T47D (cell line): Measurements from ENCODE around the gene PLEKHG7.

Source experiments
- DNase-seq, 2 experiments: peaks; one replicate each; pipeline versions ENCODE4 v3.0.0 to v3.0.0-alpha.2; 2011 to 2012; ENCODE audit warnings: low read depth in 1 of 2, low spot score in 1 of 2
- JUND ChIP-seq: IDR thresholded peaks from 2 replicates; pipeline ENCODE4 v1.6.1; 2012; ENCODE audit warnings: low read depth
- in situ Hi-C: cut with HindIII; loops from 2 replicates; pipeline ENCODE4 v1.10.0; 2016; ENCODE audit warnings: low sequenced_read_pairs, low pct_unique_long_range_greater_than_20kb

PLEKHG7 gene

GRCh38 chr12:92721130-92721529 lies 18.3 kb downstream of the PLEKHG7 start:
- no peak for DNase-seq
- no peak for TF ChIP-seq JUND
- in situ Hi-C loops: no loop called here

GRCh38 chr12:92721656-92722055 lies 18.9 kb downstream of the PLEKHG7 start:
- no peak for TF ChIP-seq JUND
- DNase-seq: no peak
- in situ Hi-C loops: no loop called here

- TF ChIP-seq JUND: no peak
- in situ Hi-C loops: no loop called here
- DNase-seq: no peak
Measured at GRCh38 chr12:92722897-92723296, 20.1 kb downstream of the PLEKHG7 start.

- TF ChIP-seq JUND: no peak
- in situ Hi-C loops: no loop called here
- DNase-seq: no peak
Measured at GRCh38 chr12:92726850-92727249, 24.1 kb downstream of the PLEKHG7 start.

- DNase-seq: no peak
- in situ Hi-C loops: no loop called here
- no peak for TF ChIP-seq JUND
Measured at GRCh38 chr12:92729773-92730305, 27.1 kb downstream of the PLEKHG7 start.

- DNase-seq: no peak
- in situ Hi-C loops: no loop called here
- no peak for TF ChIP-seq JUND
Measured at GRCh38 chr12:92730758-92731157, 28.0 kb downstream of the PLEKHG7 start.

GRCh38 chr12:92732216-92732615 lies 29.4 kb downstream of the PLEKHG7 start:
- in situ Hi-C loops: no loop called here

GRCh38 chr12:92732716-92733115 lies 29.9 kb downstream of the PLEKHG7 start:
- DNase-seq: no peak
- TF ChIP-seq JUND: no peak
- in situ Hi-C loops: no loop called here

More at GRCh38 chr12:92732216-92732615, 29.4 kb downstream of the PLEKHG7 start:
- DNase-seq: no peak
- TF ChIP-seq JUND: no peak

- in situ Hi-C loops: no loop called here
- no peak for DNase-seq
- no peak for TF ChIP-seq JUND
Measured at GRCh38 chr12:92733181-92733580, 30.4 kb downstream of the PLEKHG7 start.

GRCh38 chr12:92733661-92734060 lies 30.9 kb downstream of the PLEKHG7 start:
- no peak for TF ChIP-seq JUND
- DNase-seq: no peak
- in situ Hi-C loops: no loop called here

GRCh38 chr12:92735131-92735721 lies 32.4 kb downstream of the PLEKHG7 start:
- DNase-seq: no peak
- TF ChIP-seq JUND: no peak
- in situ Hi-C loops: no loop called here

- DNase-seq: no peak
- no peak for TF ChIP-seq JUND
- in situ Hi-C loops: no loop called here
Measured at GRCh38 chr12:92736605-92737004, 33.8 kb downstream of the PLEKHG7 start.

- TF ChIP-seq JUND: no peak
- DNase-seq: no peak
- in situ Hi-C loops: no loop called here
Measured at GRCh38 chr12:92737855-92738850, 35.4 kb downstream of the PLEKHG7 start.

- DNase-seq: peak in 1 of 2 experiments; percentile 53
- in situ Hi-C loops: no loop called here
- TF ChIP-seq JUND: no peak
Measured at GRCh38 chr12:92739113-92739512, 36.3 kb downstream of the PLEKHG7 start.
